Amygdala (tissue), 56 donors: ENCODE data around the gene CLEC18A.
A peak's percentile ranks its signal among the peaks of the same experiment; 100 is the strongest.
"Not testable (repeated sequence)": the region's sequence is repeated elsewhere in the genome, so short reads cannot be mapped to it uniquely, and the experiment has no call there.

Experiments used
- DNase-seq, 56 donors: peaks; one replicate each; lab custom pipeline; 2025; lab: John Stamatoyannopoulos, UW

CLEC18A gene

DNA sequence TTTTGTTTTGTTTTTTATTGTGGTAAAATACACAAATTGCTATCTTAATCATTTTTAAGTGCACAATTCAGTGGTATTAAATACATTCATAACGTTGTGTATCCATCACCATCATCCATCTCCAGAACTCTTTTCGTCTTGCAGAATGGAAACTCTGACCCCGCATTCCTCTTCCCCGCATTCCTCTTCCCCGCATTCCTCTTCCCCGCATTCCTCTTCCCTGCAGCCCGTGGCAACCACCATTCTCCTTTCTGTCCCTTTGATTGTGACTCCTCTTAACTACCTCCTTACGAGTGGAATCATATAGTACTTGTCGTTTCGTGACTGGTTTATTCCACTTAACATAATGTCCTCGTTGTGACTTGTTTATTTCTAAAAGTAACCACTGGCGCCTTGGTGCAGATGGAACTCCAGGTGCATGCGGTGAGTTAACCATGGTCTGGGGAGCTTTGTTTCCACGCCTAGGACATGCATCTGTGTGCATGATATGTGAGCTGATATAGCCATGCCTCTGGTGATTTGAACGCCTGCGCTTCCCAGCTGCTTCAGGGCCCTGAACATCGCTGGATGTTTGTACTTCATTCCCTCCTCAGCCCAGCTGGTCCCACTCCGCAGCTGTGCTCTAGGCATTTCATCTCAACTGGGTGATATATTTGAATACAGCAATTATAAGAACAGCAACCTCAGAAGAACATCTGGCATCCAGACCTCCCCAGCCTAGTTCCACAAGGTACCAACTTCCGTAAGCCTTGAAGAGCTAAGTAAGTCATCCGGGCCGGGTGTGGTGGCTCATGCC lies 7.7 kb upstream of the CLEC18A start:
- not testable (repeated sequence) for DNase-seq

DNA sequence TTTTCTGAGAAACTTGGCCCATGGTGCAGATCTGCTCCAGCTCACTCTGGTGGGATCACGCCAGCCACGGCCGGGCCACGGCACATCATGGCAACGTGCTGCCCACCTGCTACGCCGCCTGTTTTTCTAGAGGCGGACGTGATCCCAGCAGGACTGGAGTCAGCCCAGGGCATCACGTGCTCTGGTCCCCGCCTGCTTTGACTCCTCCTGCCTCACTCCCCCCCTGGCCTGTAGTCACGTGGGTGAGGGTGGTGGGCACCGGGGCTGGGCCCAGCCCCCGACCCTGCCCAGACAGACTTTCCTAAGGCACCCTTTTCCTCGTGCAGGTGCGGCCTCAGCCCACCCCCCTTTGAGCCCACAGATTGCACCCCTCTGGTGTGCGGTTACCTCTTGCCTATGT lies 723 bp upstream of the CLEC18A start:
- not testable (repeated sequence) for DNase-seq

DNA sequence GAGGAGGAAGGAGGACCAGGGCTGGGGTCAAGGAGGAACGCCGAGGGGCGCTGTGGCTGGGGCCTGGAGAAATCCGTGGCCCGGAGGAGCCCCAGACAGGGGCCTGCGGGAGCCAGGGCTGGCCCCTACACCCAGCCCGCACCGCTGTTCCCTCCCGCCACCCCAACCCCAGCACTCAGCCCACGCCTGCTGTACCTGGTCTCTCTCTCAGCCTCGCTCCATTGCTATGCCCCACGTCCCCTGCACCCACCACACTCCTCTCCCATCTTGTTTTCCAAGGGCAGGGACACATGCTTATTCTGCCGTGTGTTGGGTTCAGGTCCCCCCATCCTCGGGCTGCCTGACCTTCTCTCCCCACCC lies 518 bp downstream of the CLEC18A start:
- not testable (repeated sequence) for DNase-seq

DNA sequence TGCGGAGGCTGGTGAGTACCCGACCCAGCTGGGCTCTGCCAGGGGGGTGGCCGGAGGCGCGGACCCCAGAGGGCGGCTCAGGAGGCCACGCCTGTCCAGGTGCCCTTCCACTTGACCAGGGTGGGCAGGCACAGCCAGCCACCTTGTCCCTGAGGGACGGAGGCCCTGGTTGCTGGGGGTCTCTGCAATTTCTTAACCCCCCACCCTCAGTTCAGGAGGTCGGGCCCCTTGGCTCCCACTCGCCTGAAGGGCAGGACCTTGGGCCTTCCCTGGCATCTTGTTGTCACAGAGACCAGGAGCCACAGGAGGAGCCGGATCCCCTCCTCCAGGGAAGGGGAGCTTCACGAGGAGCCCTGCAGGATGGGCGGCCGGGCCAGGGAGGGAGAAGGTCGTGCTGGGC lies 982 bp downstream of the CLEC18A start:
- not testable (repeated sequence) for DNase-seq

DNA sequence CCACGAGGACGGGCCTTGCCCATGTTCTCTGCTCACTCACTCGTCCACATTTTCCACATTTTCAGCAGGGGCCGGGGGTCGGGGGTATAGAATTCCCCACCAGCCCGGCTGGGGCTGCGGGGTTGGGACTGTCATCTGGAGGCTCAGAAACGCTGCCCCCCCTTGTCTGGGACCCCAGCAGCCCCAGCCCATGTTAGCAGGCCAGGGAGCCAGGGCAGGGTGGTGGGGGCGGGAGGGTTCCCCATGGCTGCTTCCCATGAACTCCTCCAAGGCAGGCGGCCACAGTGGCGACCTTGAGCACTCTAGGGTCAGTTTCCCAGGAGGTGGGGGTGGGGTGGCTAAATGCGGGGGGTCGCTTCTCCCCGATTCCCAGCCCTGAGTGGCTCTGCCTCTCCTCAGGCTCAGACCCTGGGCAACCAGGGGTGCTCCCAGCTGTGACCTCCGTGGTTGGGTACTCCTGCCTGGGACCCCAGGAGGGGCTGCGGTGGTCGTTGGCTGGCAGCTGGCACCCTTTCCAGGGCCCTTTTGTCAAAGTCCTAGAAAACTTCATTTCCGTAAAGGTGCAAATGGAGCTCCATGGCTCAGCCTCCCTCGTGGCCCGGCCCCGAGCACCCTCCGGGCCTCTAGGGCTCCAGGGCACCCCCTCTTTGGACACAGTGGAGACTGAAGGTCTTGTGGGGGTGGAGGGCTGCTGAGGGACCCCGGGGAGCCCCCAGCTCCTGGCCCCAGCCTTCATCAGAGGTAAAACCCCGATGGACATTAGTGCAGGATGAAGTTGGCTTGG lies 1.6 kb downstream of the CLEC18A start:
- not testable (repeated sequence) for DNase-seq

DNA sequence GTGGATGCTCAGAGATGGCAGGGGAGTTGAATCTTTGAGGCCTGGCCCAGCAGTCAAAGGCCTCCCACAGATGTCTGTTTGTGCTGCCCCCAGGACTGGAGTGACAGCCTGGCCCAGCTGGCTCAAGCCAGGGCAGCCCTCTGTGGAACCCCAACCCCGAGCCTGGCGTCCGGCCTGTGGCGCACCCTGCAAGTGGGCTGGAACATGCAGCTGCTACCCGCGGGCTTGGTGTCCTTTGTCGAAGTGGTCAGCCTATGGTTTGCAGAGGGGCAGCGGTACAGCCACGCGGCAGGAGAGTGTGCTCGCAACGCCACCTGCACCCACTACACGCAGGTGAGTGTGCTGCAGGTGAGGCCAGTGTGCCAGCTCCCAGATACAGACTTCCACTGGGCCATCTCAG lies 3.1 kb downstream of the CLEC18A start:
- not testable (repeated sequence) for DNase-seq

DNA sequence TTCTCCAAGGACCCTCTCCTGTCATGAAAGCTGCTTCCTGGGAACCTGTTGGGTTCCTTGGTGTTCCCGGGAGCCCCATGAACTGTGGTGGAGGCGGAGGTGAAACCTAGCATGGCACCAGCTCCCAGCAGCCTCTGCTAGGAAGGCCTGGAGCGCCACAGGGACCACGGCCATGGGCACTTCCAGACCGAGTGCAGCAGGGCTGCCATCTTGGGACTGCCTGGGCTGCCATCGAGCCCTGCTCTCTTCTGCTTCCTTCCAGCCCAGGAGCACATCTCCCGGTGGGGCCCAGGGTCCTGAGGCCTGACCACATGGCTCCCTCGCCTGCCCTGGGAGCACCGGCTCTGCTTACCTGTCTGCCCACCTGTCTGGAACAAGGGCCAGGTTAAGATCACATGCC lies 12.2 kb downstream of the CLEC18A start:
- not testable (repeated sequence) for DNase-seq

DNA sequence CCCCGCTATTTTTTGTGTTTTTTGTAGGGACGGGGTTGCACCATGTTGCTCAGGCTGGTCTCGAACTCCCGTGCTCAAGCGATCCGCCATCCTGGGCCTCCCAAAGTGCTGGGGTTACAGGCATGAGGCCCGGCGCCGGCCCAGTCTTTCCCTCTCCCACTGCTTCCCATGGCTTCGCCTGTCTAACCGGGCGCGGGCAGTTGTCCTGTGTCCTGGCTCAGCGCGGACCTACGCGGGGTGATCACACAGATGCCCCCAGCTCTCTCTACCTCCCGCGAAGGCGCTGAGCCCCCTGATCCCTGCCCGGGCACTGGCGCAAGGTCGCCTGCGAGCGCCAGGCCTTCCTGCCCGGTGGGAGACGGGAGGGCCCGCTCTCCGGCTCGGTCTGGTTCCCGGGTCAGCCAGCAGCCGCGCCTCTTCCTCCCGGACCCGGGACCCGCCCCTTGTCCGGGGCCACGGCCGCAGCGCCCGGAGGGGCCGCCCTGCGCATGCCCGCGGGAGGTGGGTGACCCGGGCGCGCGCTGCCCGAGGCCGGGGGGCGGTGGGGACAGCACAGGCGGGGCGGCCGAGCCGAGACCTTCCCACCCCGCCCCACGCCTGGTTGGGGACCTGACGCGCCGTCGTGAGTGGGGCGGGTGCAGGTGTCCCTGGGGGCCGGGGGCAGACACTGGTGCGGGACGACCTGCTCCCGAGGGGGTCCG lies 14.0 kb downstream of the CLEC18A start:
- peak in 3 of 56 donors; percentile 5 to 27 (median 14) for DNase-seq

DNA sequence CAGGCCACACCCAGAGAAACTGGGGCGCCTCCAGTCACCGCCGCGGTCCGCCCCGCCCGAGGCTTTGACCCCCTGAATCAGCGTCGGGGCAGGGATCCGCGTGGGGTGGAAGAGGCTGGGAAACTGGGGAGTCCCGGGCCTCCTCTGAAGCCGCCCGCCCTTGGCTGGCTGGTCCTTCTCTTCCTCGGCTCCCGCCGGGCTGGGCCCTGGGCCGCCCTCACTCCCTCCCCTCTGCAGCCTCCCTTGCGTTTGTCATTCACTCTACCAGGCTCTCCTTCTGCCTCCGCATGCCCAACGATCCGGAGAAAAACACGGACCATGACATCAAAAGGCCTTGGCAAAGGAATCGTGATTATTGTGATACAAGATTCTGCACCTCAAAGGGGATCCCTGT lies 14.5 kb downstream of the CLEC18A start:
- not testable (repeated sequence) for DNase-seq

DNA sequence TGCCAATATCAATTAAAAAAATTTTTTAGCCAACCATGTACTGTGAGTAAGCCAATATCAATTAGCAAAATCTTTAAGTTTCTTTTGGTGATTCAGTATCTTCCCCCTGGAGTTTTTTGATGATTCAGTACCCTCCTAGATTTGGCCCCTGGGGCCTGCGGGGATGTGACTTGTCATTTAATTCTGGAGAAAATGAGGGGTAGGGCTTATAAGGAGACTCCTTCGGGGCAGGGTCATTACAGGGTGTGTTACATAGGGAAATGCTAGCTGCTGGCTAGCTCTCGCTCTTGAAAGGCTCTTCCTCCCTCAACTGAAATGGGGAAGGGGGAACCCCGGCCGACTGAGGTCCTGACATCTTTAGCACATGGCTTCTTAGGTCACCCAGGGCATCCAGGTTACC lies 16.6 kb downstream of the CLEC18A start:
- not testable (repeated sequence) for DNase-seq

DNA sequence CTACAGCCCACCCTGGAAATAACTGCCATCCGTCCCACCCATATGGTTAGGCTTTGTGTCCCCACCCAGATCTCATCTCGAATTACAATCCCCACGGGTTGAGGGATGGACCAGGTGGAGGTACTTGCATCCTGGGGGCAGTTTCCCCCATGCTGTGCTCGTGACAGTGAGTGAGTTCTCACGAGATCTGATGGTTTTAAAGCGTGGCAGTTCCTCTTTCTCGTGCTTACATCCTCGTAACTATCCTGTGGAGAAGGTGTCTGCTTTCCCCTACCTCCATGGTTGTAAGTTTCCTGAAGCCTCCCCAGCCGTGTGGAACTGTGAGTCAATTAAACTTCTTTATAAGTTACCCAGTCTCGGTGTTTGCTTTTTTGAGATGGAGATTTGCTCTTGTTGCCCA lies 17.0 kb downstream of the CLEC18A start:
- not testable (repeated sequence) for DNase-seq

DNA sequence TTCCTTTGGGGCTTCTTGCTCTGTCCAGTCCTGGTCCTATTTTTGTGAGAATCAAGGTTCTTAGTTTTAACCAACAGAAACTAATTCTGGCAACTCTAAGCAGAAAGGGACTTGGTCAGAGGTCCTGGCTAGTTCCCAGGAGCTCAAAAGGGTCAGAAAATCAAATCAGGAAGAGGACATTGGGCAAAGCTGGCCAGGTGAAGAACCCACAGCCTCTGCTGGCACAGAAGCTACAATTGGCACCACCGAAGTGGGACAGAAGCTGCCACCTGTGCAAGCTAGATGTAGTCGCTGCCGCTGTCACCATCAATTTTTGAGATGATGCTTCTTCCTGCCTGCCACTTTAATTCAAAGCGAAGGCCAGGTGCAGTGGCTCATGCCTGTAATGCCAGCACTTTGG lies 18.5 kb downstream of the CLEC18A start:
- DNase-seq = not testable (repeated sequence)

DNA sequence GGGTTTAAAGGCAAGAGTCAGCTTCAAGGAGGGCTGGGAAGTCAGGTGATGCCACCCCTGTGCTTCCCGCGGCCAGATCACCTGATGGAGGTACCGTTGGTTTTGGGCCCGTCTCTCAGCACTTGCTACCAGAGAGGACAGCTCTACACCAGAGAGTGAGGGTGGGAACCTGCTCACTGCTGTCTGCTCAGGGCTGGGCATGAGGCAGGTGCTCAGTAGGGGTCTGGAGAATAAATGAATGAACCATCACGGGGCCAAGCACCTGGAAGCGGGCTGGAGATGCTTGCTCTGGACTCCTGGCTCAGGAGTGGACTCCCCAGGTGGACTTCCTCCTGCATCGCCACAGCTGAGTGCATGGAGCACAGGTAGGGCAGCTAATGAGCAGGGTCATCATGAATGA lies 21.0 kb downstream of the CLEC18A start:
- not testable (repeated sequence) for DNase-seq

DNA sequence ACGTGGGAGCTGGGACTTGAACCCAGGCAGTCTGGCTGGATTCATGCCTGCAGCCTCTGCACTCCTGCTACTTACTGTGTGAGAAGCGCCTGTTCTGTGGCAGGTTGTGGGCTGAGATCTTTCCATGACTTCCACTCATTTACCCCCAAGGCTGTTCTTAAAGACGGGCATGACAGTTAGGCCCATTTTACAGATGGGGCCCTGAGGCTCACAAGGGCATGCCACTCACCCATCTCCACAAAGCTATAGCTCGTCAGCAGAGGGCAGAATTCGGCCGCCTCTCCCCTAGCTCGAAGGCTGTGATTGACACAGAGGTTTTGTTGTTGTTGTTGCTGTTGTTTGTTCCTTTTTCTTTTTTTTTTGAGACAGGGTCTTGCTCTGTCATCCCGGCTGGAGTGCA lies 21.8 kb downstream of the CLEC18A start:
- not testable (repeated sequence) for DNase-seq

DNA sequence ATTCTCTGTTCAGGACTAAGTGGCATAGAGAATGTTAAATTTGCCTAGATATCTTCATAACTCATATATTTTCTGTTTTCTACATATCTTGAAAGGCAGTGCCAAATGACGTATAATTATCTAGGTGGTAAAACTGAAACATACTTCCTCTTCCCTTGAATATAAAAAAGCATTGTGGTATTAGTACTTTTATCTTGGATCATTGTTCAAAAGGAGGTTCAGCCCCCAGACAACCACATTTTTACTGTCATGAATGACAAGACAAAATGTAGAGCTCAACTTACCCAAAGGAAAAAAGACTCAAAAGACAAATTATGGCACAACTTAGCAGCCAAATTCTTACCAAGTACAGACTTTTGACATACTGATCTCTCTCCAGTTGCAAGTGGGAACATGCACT lies 34.1 kb downstream of the CLEC18A start:
- not testable (repeated sequence) for DNase-seq

DNA sequence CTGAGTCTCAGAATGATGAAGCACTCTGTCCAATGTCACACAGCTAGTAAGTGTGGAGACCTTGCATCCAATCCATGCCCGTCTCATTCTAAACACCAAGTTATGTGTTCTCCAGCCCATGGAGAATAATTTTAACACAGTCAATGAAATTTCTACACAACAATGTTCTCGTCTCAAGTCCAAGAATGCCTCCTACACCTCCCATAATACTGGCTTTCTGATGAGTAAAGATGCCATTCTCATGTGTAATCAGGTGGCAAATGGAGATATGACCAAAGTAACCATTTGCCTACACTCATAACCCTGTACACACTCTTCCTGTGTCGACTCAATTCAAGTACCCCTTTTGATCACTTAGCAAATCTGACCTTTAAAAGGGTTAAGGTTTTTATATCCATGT lies 46.8 kb downstream of the CLEC18A start:
- not testable (repeated sequence) for DNase-seq

DNA sequence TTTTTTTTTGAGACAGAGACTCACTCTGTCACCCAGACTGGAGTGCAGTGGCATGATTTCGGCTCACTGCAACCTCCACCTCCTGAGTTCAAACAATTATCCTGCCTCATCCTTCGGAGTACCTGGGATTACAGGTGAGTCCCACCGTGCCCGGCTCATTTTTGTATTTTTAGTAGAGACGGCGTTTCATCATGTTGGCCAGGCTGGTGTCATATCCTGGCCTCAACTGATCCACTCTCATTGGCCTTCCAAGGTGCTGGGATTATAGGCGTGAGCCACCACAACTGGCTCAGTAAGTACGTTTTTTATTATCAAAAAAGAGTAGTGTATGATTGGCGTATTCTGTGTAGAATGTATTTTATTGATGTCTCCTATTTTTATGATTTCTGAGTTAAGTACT lies 48.7 kb downstream of the CLEC18A start:
- not testable (repeated sequence) for DNase-seq

DNA sequence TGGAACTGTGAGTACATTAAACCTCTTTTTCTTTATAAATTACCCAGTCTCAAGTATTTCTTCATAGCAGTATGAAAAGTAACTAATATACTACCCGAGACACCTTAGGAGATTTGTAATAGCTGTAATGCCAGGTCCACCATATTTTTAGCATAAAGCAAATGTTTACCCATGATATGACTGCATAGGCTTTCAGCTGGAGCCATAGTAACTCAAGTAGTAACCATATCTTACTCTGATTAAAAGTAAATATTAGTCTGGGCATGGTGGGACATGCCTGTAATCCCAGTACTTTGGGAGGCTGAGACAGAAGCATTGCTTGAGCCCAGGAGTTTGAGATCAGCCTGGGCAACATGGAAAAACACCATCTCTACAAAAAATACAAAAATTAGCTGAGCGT lies 52.4 kb downstream of the CLEC18A start:
- not testable (repeated sequence) for DNase-seq

DNA sequence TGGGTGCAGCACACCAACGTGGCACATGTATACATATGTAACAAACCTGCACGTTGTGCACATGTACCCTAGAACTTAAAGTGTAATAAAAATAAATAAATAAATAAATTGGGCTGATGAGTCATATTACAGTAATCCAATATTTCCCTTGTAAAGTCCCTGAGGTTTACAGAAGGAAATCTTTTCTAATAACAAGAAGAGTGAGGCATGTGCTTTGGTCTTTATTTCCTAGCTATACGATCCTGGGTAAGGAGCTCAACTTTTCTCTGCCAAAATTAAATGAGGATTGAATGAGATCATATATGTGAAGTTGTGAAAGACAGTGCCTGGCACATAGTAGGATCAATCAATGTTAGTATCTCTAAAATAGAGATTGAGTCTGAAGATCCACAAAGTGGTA lies 57.5 kb downstream of the CLEC18A start:
- DNase-seq = not testable (repeated sequence)

DNA sequence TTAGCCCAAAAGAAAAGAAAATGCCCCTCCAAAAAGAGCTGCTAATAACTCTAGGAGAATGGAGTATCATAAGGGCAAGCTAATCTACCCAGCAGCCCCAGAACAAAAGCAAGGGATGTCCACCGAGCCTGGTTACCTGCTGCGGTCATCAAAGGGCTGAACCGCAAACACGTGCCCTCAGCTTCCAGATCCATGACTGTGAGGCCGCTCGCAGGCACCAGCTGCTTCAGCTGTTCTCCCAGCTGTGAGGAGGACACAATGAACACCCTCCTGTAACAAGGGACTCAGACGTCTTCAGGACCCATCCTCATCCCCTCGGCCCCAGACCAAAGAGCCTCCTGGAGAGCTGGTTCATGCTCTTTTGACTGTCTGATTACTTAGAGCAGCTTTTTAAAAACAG lies 59.5 kb downstream of the CLEC18A start:
- DNase-seq = not testable (repeated sequence)

DNA sequence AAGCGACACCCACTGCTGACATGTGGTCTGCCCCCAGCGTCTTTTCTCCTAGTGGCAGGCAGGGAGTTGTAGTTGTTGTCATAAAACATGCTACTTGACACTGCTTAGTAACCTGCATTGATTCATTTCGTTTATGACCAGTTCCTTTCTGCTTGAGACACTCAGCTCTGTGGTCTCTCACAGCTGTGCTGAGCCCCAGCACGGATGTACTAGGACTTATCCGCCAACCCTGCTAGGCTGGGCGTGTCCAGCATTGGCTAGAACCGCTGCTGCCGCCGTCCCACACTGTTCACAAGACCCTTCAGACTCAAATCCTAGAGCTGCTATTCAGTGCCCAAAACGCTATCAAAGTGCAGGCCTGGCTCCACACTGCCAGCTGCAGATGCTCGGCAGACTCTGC lies 60.0 kb downstream of the CLEC18A start:
- DNase-seq = not testable (repeated sequence)
